ENCODE results near the gene KCTD14.

The KCTD14 gene

GRCh38 chr11:77990981-77991380 lies 32.1 kb downstream of the KCTD14 start:
- TF ChIP-seq REST (IDR thresholded peaks at IDR 0.05; ENCODE audit: insufficient read depth in 1 of 2, low read depth in 2 of 2, low read length in 2 of 2): no peak
- TF ChIP-seq TAF1 (IDR thresholded peaks at IDR 0.05; ENCODE audit: borderline replicate concordance, insufficient read depth, low read length): no peak
- no peak for TF ChIP-seq SIN3A (IDR thresholded peaks at IDR 0.05; ENCODE audit: borderline replicate concordance, insufficient read depth, low read length)
- TF ChIP-seq FOXP2 (optimal IDR thresholded peaks at IDR 0.05; ENCODE audit: borderline replicate concordance, extremely low read depth, extremely low read length, insufficient read depth): no peak
- no peak for TF ChIP-seq POLR2AphosphoS5 (IDR thresholded peaks at IDR 0.05; ENCODE audit: low read depth, low read length)

GRCh38 chr11:77981346-77981947 lies 41.6 kb downstream of the KCTD14 start:
- no peak for TF ChIP-seq POLR2AphosphoS5 (IDR thresholded peaks at IDR 0.05; ENCODE audit: low read depth, low read length)
- TF ChIP-seq REST (IDR thresholded peaks at IDR 0.05; ENCODE audit: insufficient read depth in 1 of 2, low read depth in 2 of 2, low read length in 2 of 2): no peak
- no peak for TF ChIP-seq TAF1 (IDR thresholded peaks at IDR 0.05; ENCODE audit: borderline replicate concordance, insufficient read depth, low read length)
- TF ChIP-seq FOXP2 (optimal IDR thresholded peaks at IDR 0.05; ENCODE audit: borderline replicate concordance, extremely low read depth, extremely low read length, insufficient read depth): no peak

- TF ChIP-seq SIN3A (IDR thresholded peaks at IDR 0.05; ENCODE audit: borderline replicate concordance, insufficient read depth, low read length) (no peak), FOXP2 (optimal IDR thresholded peaks at IDR 0.05; ENCODE audit: borderline replicate concordance, extremely low read depth, extremely low read length, insufficient read depth) (no peak), TAF1 (IDR thresholded peaks at IDR 0.05; ENCODE audit: borderline replicate concordance, insufficient read depth, low read length) (no peak)
Observed at GRCh38 chr11:77968337-77968736, 54.7 kb downstream of the KCTD14 start.

GRCh38 chr11:77967753-77968152 lies 55.3 kb downstream of the KCTD14 start:
- TF ChIP-seq TAF1 (IDR thresholded peaks at IDR 0.05; ENCODE audit: borderline replicate concordance, insufficient read depth, low read length) (no peak), FOXP2 (optimal IDR thresholded peaks at IDR 0.05; ENCODE audit: borderline replicate concordance, extremely low read depth, extremely low read length, insufficient read depth) (no peak), POLR2AphosphoS5 (IDR thresholded peaks at IDR 0.05; ENCODE audit: low read depth, low read length) (no peak), REST (IDR thresholded peaks at IDR 0.05; ENCODE audit: insufficient read depth in 1 of 2, low read depth in 2 of 2, low read length in 2 of 2) (no peak), SIN3A (IDR thresholded peaks at IDR 0.05; ENCODE audit: borderline replicate concordance, insufficient read depth, low read length) (no peak)

- no peak for TF ChIP-seq TAF1 (IDR thresholded peaks at IDR 0.05; ENCODE audit: borderline replicate concordance, insufficient read depth, low read length)
Observed at GRCh38 chr11:77967121-77967520, 56.0 kb downstream of the KCTD14 start.

- no peak for TF ChIP-seq POLR2AphosphoS5 (IDR thresholded peaks at IDR 0.05; ENCODE audit: low read depth, low read length)
- TF ChIP-seq FOXP2 (optimal IDR thresholded peaks at IDR 0.05; ENCODE audit: borderline replicate concordance, extremely low read depth, extremely low read length, insufficient read depth): no peak
- TF ChIP-seq TAF1 (IDR thresholded peaks at IDR 0.05; ENCODE audit: borderline replicate concordance, insufficient read depth, low read length): no peak
- TF ChIP-seq REST (IDR thresholded peaks at IDR 0.05; ENCODE audit: insufficient read depth in 1 of 2, low read depth in 2 of 2, low read length in 2 of 2): no peak
- no peak for TF ChIP-seq SIN3A (IDR thresholded peaks at IDR 0.05; ENCODE audit: borderline replicate concordance, insufficient read depth, low read length)
Observed at GRCh38 chr11:77966338-77966737, 56.7 kb downstream of the KCTD14 start.
